ENCODE measurements around the gene MTHFD2L. TPM values are rescaled to one million over a fixed set of nuclear protein-coding genes. Genes with fewer than 3 reads are reported as not detected.

The MTHFD2L gene
- total and polyA plus RNA-seq, 2 of the 8 experiments (the other 6 are each of a cell fraction or from before 2014, with no cell fraction given) = 5.4 to 15.0 TPM

- TF ChIP-seq POLR2AphosphoS5 (IDR thresholded peaks at IDR 0.05; ENCODE audit: low read depth, low read length) = no peak
- TF ChIP-seq EZH2 (IDR thresholded peaks at IDR 0.05; ENCODE audit: low read depth, low read length, severe bottlenecking) = no peak
- TF ChIP-seq CHD2 (IDR thresholded peaks at IDR 0.05; ENCODE audit: low read length) = no peak
- no peak for TF ChIP-seq EGR1 (IDR thresholded peaks at IDR 0.05; ENCODE audit: borderline replicate concordance, low read depth, low read length)
These were observed 23.4 kb upstream of the MTHFD2L start (continued) for GRCh38 chr4:74134500-74134852.

Measured in H1 (cell line).